ENCODE results near the gene ZNF609.

- TF ChIP-seq CTCF (conservative IDR thresholded peaks at IDR 0.05; ENCODE audit: low read depth, low read length) (no peak), EZH2 (IDR thresholded peaks at IDR 0.05; ENCODE audit: borderline replicate concordance, low read depth, low read length, poor library complexity, severe bottlenecking) (no peak)
Observed at GRCh38 chr15:64580696-64581407, 120.5 kb downstream of the ZNF609 start.

Data from A673 (cell line).